Motor neuron (in vitro differentiated cells): Measurements from ENCODE around the gene ZBTB4. TPM values are rescaled to one million over a fixed set of nuclear protein-coding genes. Genes with fewer than 3 reads are reported as not detected.
"Not testable (repeated sequence)": the region's sequence is repeated elsewhere in the genome, so short reads cannot be mapped to it uniquely, and the experiment has no call there.

Source experiments
- ATAC-seq, 8 experiments: fragments of 200-7000 bp; cut with Tn5 transposase; replicated peaks in 6 of 8; 2 replicates each; pipeline ENCODE4 v1.8.0; 2021; ENCODE audit warnings: mild to moderate bottlenecking in 8 of 8, moderate library complexity in 8 of 8
- H3K27ac ChIP-seq, 2 donors: fragments of 250-450 bp; sonication (Bioruptor Pico); 2 replicates each; pipeline ENCODE4 v1.9.0; 2021; ENCODE audit warnings: antibody characterized with exemption in 2 of 2, mild to moderate bottlenecking in 2 of 2, moderate library complexity in 1 of 2
- H3K4me1 ChIP-seq, 2 donors: fragments of 250-450 bp; sonication (Bioruptor Pico); replicated peaks in 1 of 2; 2 replicates each; pipeline ENCODE4 v1.6.1; 2021; ENCODE audit warnings: antibody characterized with exemption in 2 of 2, mild to moderate bottlenecking in 2 of 2, moderate library complexity in 1 of 2
- H3K4me3 ChIP-seq, 5 donors: fragments of 250-450 bp; sonication (Bioruptor Pico); 2 replicates each; pipeline ENCODE4 v1.9.0; 2021; ENCODE audit warnings: antibody characterized with exemption in 5 of 5, mild to moderate bottlenecking in 5 of 5, moderate library complexity in 4 of 5
- WGBS, 10 experiments: fragments of 450-650 bp; shearing (Covaris generic); methylation state at CpG; one replicate each; pipeline ENCODE4 v1.0.0; 2022; 5-methylcytosine and 5-hydroxymethylcytosine counted together
- in situ Hi-C, 9 experiments: fragments of 400-800 bp; cut with MboI; loops; one replicate each; pipeline ENCODE4 v1.15.0; 2021; ENCODE audit warnings: low sequenced_read_pairs in 9 of 9, low pct_unique_long_range_greater_than_20kb in 2 of 9; ENCODE audit not compliant: unreplicated experiment in 9 of 9
- total RNA-seq, 8 experiments: library from RNA; unstranded; fragments of 300-600 nt; gene quantifications; 2 replicates each; pipeline versions ENCODE4 v1.2.3 to v1.2.4, GENCODE V29; 2022

ZBTB4 gene
- total RNA-seq, 8 experiments from 2014 or later: 9.8 to 36.2 (median 13.4) TPM

GRCh38 chr17:7484919-7485377 is 5.5 kb upstream of the ZBTB4 start:
- peak overlapping the region; percentile 50 to 83 (median 53) for H3K4me3 ChIP-seq
- H3K27ac ChIP-seq: peak overlapping the region in 1 of 2 donors; percentile 100
- 0 to 3% (median 0%) methylated on average over 1 to 10 of the region's 19 CpGs; no CpG with 5 or more reads in 3 of the 10 experiments for WGBS, 10 experiments
- peaks cover 30 to 37% of the 10 kb centered on the region in 2 donors for H3K4me1 ChIP-seq
- ATAC-seq: peak in 1 of 8 experiments; percentile 0
- in situ Hi-C loops: no loop called here

- peaks cover 30 to 38% of the 10 kb centered on the region in 2 donors for H3K4me1 ChIP-seq
- peak within 1 kb of the TSS; percentile 100 for H3K27ac ChIP-seq
- 0% methylated on average over 3 to 16 of the region's 64 CpGs; no CpG with 5 or more reads in 6 of the 10 experiments for WGBS, 10 experiments
- H3K4me3 ChIP-seq: peak within 1 kb of the TSS; percentile 50 to 83 (median 53)
- ATAC-seq: peak; percentile 47 to 69 (median 58)
- in situ Hi-C loops: no loop called here
Observed at GRCh38 chr17:7484067-7484918, 4.9 kb upstream of the ZBTB4 start, which contains the start of gene POLR2A. Gene POLR2A (plus strand): TSS chr17:7484366.

- Histone ChIP-seq H3K4me3 (peak overlapping the region; percentile 50 to 83 (median 53)), H3K27ac (peak overlapping the region; percentile 100), H3K4me1 (peaks cover 28 to 38% of the 10 kb centered on the region in 2 donors)
- ATAC-seq: peak; percentile 43 to 68 (median 59)
- WGBS, 10 experiments: 0 to 8% (median 0%) methylated on average over 1 to 11 of the region's 38 CpGs; no CpG with 5 or more reads in 4 of the 10 experiments
- in situ Hi-C loops: no loop called here
Observed at GRCh38 chr17:7483255-7484066, 4.0 kb upstream of the ZBTB4 start.

- ATAC-seq, in situ Hi-C loops: not testable (repeated sequence)
- 60 to 77% methylated on average over 2 to 4 of the region's 6 CpGs; no CpG with 5 or more reads in 8 of the 10 experiments for WGBS, 10 experiments
- Histone ChIP-seq H3K4me1 (peaks cover 28 to 46% of the 10 kb centered on the region in 2 donors), H3K4me3 (peak overlapping the region in 3 of 5 donors; percentile 50 to 82 (median 53)), H3K27ac (peak overlapping the region; percentile 100)
Observed at GRCh38 chr17:7482742-7483088, 3.3 kb upstream of the ZBTB4 start.

- Histone ChIP-seq H3K27ac (peak overlapping the region in 1 of 2 donors; percentile 54), H3K4me1 (peaks cover 30 to 48% of the 10 kb centered on the region in 2 donors)
- H3K4me3 ChIP-seq, ATAC-seq, in situ Hi-C loops: not testable (repeated sequence)
- 93 to 100% (median 100%) methylated on average over 1 to 13 of the region's 31 CpGs; no CpG with 5 or more reads in 2 of the 10 experiments for WGBS, 10 experiments
Observed at GRCh38 chr17:7481842-7482741, 2.7 kb upstream of the ZBTB4 start.

GRCh38 chr17:7481275-7481674 is 1.8 kb upstream of the ZBTB4 start, which contains the start of gene SLC35G6:
Gene SLC35G6 (plus strand): TSS chr17:7481446. CDS start chr17:7481517, 71 bp downstream.
- ATAC-seq, in situ Hi-C loops: not testable (repeated sequence)
- Histone ChIP-seq H3K4me1 (peaks cover 22 to 42% of the 10 kb centered on the region in 2 donors), H3K4me3 (peak within 1 kb of the TSS; percentile 75 to 95 (median 91)), H3K27ac (peak within 1 kb of the TSS; percentile 93 to 96)
- 66 to 100% (median 93%) methylated on average over 1 to 4 of the region's 4 CpGs; no CpG with 5 or more reads in 2 of the 10 experiments for WGBS, 10 experiments

- Histone ChIP-seq H3K4me3 (peak overlapping the region; percentile 75 to 95 (median 91)), H3K4me1 (peaks cover 17 to 35% of the 10 kb centered on the region in 2 donors), H3K27ac (peak overlapping the region; percentile 93 to 96)
- ATAC-seq: no peak
- 0 to 20% (median 0%) methylated on average over 1 to 3 of the region's 8 CpGs; no CpG with 5 or more reads in 7 of the 10 experiments for WGBS, 10 experiments
- in situ Hi-C loops: no loop called here
Observed at GRCh38 chr17:7480089-7480384, 606 bp upstream of the ZBTB4 start.

GRCh38 chr17:7478276-7479212 is 887 bp downstream of the ZBTB4 start:
- Histone ChIP-seq H3K4me3 (peak overlapping the region; percentile 75 to 95 (median 91)), H3K4me1 (peaks cover 17 to 35% of the 10 kb centered on the region in 2 donors), H3K27ac (peak overlapping the region; percentile 93 to 96)
- ATAC-seq: peak; percentile 1 to 26 (median 12)
- in situ Hi-C loops: no loop called here
- 0 to 100% (median 25%) methylated on average over 1 to 7 of the region's 40 CpGs; no CpG with 5 or more reads in 1 of the 10 experiments for WGBS, 10 experiments

GRCh38 chr17:7477392-7478275 is 1.8 kb downstream of the ZBTB4 start:
- peak overlapping the region; percentile 75 to 95 (median 91) for H3K4me3 ChIP-seq
- H3K4me1 ChIP-seq: peaks cover 17 to 35% of the 10 kb centered on the region in 2 donors
- 0 to 49% (median 17%) methylated on average over 1 to 13 of the region's 26 CpGs; no CpG with 5 or more reads in 5 of the 10 experiments for WGBS, 10 experiments
- peak; percentile 22 to 52 (median 42) for ATAC-seq
- in situ Hi-C loops: no loop called here
- peak overlapping the region; percentile 0 to 96 for H3K27ac ChIP-seq

- WGBS, 10 experiments: 83 to 100% (median 95%) methylated on average over 1 to 5 of the region's 5 CpGs; no CpG with 5 or more reads in 5 of the 10 experiments
- no peak overlapping the region for H3K4me3 ChIP-seq
- ATAC-seq: no peak
- H3K4me1 ChIP-seq: peaks cover 14 to 30% of the 10 kb centered on the region in 2 donors
- no peak overlapping the region for H3K27ac ChIP-seq
- in situ Hi-C loops: no loop called here
Observed at GRCh38 chr17:7476951-7477350, 2.5 kb downstream of the ZBTB4 start.
